ENCODE measurements around the gene ABHD17A.
"Not testable (repeated sequence)": the region's sequence is repeated elsewhere in the genome, so short reads cannot be mapped to it uniquely, and the experiment has no call there.

Gene ABHD17A

DNA sequence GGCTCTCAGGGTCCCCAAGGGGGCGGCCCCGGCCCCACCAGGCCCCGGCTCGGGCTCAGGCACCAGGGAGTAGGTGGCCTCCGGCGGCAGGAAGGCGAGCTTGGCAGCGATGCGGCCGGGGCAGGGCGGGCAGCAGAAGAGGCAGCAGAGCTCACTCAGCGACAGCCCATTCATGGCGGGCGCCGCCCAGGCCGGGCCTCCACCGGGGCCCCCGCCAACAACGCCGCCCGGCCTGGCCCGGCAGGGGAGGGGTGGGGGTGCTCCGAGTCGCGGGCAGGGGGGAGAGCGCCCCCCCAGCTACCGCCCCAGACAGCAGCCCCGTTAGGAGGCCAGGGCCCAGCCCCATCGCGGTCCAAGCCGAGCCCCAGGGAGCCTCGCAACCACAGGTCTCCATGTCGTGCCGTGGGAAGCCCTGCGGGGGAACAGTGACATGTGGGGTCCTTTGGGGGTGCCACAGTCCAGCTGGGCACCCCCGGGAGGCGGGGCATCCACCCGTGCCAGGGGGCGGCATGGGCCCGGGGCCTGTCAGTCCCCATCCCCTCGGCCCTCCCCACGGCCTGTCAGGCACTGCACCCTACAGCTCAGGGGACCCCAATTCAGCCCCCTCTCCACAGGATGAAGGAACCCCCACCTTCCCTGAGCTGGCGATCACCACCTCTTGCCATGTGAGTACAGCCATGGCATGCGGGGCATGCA, 3.8 kb downstream of the ABHD17A start:
- DNase-seq (ENCODE audit: low spot score), result not testable (repeated sequence)

DNA sequence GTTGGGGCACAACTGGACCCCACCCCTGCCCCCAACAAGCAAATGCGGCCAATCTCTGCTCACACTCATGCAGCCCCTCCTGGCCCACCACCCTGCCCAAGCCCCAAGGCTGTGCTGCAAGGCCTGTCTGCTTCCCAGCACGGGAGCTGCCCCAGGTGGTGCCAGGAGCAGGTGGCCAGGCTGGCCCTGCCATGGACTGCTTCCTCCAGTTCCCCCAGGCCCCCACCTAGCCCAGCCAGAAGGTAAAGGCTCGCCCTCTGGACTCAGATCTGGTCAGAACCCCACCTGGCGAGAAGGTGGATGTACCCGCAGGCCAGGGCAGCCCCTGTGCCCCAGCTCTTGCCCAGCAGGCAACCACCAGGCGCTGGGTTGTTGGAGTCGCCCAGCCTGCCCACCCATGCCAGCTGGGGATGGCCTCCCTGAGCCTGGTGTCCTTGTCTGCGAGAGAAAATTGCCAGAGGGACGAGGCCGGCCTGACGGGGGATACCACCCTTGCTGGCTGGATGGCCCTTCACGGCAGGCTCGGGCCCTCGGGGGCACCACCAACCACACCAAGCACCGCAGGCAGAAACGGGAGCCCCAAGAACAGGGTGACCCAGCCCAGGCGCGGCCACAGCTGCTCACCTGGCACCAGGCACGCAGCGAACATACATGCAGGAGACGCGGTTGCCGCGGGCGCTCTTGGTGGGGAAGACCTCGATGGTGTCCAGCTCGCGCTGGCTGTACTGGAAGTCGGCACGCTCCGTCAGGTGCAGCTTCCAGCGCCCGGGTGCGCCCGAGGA, 4.5 kb downstream of the ABHD17A start:
- DNase-seq (ENCODE audit: low spot score), result no peak

DNA sequence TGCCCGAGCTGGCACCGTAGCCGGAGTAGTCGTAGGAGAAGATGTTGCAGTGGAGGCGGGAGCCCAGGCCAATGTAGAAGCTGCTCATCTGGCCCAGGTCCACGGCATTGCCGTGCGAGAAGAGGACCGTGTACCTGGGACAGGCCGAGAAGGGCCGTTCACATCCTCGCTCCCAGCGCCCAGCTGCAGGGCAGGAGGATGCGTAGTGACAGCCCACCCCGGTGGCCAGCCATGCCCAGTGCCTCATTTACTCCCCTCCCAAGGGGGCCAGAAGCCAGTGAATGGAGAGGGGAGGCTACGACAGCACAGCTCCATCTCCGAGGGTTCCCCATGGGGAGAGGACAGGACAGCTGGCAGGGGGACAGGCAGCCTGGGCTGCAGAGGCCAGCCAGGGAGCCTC, 5.3 kb downstream of the ABHD17A start:
- not testable (repeated sequence) for DNase-seq (ENCODE audit: low spot score)

DNA sequence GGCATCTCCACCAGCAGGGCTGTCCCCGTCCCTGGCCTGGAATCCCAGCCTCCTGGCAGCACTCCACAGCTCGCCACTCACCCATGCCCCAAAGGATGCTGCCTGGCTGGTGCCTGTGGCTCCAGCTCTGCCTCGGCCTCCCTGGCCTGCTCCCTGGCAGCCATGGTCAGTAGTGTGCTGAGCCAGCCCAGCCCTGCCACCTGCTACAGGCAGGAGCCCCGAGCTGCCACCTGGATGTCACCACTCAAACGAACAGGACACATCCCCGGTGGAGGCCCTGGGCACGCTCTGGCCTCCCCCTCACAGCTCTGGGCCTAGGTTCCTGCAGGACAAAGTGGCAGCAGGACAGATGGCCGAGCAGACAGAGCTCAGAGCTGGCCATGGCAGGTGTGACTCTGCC, 6.7 kb downstream of the ABHD17A start:
- not testable (repeated sequence) for DNase-seq (ENCODE audit: low spot score)

DNA sequence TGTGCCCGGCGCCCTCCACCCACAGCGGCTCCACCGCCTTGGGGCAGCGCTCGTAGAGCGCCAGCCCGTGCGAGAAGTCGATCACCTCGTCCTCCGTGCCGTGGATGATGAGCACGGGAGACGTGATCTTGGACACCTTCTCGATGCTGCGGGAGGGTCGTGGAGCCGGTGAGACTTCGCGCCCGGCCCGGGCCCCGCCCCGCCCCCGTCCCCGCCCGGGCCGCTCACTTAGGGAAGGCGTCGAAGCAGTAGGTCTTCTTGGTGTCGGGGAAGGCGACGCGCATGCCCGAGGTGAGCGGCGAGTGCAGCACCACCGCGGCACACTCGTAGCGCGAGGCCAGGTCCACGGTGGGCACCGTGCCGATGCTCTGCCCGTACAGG, 8.0 kb downstream of the ABHD17A start:
- not testable (repeated sequence) for DNase-seq (ENCODE audit: low spot score)

DNA sequence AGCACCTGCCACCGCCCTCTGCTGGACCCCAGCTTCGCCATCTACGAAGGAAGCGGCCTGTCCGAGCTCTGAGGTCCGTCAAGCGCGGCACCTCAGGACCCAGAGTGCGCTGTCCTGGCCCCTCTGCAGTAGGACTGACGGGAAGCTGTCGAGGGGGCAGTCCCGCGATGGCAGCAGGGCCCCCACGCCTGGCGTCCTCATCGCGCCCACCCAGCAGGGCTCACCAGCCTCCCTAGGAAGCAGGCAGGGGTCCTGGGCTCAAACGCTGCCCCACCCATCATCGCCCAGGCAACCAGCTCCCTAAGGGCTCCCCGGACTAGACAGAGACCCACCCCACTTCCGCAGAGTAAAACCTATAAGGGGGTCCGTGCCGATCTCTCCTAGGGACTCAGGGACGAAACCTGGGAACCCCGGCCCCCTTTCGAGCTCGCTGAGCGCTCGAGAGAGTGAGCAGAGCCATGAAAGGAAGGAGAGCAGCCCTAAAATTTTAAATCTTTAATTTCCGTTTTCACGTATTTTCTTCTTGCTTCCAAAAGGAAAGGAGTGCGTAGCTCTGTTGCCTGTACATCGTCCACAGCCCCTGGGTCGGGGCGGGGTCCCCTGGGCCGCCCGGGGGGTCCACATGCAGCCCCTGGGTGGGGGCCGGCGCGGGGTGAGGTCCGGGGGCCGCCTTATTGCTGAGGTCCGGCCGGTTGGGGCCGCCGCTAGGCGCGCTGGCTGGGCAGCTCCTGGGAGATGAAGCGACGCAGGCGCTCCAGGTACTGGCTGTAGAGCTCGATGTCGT, 8.6 kb downstream of the ABHD17A start:
- not testable (repeated sequence) for DNase-seq (ENCODE audit: low spot score)

DNA sequence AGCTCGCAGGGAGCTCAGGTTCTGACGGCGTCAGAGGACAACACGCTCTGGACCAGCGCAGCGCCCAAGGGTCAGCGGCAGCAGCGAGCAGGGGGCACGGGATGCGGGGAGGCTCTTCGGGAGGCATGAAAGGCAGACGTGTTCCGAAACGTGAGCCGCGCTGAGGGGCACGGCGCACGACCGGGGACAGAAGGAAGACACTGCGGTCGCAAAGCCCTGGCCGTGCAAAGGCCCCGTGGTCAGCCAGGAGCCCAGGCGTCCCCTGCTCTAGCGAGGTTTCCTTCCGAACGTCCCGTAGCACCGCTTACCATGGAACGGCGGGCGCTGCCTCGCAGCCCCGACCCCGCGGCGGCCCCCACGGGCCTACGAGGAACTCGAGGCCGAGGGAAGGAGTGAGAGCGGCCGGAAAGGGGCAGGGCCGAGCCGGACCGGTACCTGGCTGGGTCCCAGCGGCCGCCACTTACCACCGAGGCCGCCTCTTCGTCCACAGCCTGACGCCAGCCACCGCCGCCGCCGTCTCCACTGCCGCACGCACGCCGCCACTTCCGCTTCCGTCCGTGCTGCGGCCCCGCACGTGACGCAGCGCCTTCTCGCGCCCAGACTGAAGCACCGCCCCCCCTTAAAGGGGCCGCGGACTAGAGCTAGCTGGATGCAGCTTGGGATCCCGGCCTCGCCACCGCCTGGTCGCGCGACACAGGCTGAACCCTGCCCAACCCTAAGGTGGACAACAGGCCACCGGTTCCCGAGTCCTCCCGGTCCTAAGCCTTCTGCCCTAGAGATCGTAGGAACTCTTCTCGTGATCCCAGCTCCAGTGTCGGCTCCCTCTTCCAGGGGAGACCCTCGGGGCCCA, 9.4 kb downstream of the ABHD17A start:
- DNase-seq (ENCODE audit: low spot score), result peak; percentile 80

DNA sequence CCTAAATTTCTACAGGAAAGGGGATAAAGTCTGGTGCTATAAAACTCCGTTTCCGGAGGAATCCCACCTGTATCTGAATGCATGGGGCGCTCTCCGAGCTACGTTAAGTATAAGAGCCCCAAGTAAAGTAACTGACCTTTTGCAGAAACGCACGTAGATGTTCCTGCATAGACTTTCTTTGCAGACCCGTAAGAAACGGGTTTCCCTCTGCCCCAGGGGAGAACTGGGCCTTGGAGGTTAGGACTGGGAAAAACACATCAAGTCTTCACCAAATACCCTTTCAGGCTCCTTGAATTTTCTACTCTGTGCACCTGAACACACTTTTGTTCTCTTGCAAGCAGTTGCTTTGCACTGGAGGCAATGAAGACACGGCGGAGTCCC, 10.0 kb downstream of the ABHD17A start:
- DNase-seq (ENCODE audit: low spot score), result not testable (repeated sequence)

DNA sequence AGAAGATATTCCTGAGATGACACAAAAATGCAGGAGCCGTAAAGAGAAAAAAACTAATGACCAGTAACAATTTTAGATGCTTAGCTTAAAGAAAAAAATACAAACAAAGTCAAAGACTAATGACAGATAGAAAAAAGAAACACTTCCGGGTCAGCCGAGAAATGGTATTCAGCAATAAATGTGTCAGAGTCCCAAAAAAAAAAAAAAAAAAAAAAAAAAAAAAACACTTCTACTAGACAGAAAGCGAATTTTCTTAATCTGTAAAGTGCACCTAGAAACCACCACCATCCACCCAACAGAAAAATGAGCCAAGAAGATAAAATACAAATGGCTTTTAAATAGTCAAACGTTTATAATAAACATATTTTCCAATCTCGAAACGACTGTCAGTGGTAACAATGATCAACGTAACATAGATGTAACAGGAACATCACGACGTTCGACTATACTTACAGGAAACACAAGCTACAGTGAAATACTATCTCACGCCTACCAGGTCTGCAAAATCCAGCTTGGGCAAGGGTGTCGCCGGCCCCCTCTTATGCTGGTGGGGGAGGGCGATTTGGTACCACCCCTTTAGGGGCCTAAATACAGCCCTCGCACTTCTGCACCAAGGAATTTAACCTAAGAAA, 10.6 kb downstream of the ABHD17A start:
- DNase-seq (ENCODE audit: low spot score), result no peak

DNA sequence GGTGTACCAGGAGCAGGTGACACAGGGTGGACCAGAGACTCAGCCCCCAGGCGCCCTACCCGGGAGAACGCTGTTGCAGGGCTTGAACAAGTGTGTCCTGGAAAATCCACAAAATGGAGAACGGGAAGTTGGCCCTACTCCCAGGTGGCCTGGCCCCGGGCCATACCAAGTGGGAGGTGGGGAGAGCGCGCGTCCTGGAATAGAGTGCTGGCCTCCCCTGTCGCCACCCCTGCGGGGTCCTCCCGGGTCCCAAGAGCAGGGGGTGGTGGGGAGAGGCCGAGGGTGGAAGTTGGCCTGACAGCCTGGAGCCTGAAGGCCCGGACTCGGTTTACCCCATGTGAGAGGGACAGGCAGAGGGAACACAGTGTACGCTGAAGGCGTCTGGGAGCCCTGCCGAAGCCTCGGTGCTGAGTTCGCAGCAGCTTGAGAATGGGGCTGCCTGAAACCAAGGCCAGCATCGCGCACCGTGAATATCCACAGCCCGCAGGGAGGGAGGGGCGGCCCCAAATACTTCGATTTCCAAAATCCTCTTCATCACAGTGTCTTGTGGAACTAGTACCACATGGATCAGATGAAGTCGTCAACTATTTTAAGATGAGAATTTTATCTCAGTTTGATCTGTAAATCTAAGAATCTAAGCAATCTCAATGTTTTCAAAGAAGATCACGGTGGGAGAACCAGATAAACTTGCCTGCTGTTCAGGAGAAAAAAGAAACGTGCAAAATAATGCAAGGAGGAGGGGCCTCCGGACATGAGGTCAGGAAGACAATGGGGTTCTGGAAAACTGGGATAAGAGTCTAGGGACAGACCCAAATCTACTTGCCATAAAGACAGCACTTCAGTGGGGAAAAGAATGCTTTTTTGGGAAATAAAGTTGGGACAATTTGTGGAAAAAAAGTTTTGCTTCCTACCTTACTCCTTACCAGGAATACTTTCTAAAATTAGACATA, 11.5 kb downstream of the ABHD17A start:
- no peak for DNase-seq (ENCODE audit: low spot score)

DNA sequence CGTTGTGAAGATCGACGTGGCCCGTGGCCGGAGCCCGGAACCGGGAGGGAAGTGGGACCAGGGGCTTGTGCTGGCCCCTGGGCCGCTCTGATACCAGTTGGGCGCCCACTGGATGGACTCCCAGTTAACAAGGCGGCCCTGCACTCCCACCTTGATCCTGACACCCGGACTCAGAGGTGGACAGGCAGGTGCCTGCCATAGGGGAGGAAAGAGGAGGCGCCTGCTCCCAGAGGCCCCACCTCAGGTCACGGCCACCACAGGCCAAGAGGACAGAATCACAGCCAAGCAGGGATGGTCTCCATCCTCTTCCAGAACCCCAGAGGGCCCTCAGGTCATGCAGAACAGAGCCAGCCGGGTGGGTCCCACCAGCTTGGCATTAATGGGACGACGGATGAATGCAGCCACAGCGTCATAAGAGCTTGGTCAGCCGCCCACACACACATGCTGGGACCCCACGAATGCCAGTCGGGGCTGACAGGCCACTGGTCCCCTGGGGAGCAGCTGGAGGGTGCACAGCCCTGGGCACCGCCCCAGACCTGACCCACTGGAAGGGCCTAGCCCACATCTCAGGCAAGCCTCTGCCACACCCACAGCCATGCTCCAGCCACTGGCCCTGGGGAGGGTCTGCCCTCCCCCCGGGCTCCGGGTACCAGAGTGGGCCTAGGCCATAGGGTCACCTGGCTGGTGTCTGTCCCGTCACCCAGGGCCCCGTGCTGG, 12.3 kb downstream of the ABHD17A start:
- no peak for DNase-seq (ENCODE audit: low spot score)

DNA sequence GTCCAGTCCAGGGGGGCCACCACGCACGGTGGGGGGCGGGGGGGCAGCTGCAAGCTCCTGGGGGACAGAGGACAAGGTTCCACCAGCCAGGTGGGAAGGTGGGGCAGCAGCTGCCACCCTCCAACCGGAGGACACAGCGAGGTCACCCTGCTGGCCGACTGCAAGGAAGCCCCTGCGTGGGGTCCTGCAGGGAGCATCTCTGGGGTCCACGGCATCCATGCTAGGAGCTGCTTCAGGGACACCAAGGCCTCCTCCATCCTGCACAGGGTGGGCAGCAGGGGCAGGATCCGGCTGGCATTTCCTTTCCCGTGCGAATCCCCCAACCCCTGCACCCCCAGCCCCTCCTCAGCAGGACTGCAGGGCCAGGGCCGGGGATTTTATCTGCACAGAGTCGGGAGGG, 13.7 kb downstream of the ABHD17A start:
- no peak for DNase-seq (ENCODE audit: low spot score)

DNA sequence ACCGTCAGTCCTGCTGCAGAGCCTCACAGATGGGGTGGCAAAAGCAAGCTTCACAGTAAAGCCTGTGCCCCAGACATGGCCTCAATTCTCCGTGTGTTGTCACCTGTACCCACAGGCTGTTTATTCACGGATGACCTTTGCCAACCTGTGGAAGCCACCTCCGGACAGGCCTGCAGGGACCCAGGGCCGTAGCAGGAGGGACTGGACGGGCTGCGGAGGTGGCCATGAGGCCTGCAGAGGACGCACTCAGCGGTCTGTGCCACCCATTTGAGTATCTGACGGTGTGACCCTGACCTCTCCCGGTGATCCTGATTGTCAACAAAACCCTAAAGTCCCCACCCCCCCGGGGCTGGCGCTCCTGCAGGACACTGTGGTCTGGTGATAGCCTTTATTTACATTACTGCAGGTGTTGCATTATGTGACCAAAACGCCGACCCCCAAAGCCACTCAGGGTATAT, 14.1 kb downstream of the ABHD17A start:
- DNase-seq (ENCODE audit: low spot score), result no peak

DNA sequence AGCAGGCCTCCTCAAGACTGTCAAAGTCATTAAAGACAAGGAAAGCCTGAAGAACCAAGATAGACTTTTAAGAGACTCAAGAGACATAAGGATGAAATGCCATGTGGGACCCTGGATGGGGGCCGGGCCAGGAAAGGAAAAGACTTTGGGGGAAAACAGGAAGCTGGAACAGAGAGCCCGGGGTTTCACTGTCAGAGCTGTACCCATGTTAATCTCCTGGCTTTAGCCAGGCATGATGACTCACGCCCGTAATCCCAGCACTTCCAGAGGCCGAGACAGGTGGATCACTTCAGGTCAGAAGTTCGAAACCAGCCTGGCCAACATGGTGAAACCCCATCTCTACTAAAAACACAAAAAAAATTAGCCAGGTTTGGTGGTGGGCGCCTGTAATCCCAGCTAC, 16.3 kb downstream of the ABHD17A start:
- no peak for DNase-seq (ENCODE audit: low spot score)

DNA sequence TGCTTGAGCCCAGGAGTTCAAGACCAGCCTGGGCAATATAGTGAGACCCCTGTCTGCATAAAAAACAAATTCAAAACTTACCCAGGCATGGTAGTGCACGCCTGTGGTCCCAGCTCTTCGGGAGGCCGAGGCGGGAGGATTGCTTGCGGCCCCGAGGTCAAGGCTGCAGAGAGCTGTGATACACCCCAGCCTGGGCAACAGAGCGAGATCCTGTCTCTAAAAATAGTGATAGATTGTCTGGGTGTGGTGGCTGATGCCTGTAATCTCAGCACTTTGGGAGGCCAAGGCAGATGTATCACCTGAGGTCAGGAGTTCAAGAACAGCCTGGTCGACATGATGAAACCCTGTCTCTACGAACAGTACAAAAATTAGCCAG, 18.0 kb downstream of the ABHD17A start:
- DNase-seq (ENCODE audit: low spot score), result no peak

DNA sequence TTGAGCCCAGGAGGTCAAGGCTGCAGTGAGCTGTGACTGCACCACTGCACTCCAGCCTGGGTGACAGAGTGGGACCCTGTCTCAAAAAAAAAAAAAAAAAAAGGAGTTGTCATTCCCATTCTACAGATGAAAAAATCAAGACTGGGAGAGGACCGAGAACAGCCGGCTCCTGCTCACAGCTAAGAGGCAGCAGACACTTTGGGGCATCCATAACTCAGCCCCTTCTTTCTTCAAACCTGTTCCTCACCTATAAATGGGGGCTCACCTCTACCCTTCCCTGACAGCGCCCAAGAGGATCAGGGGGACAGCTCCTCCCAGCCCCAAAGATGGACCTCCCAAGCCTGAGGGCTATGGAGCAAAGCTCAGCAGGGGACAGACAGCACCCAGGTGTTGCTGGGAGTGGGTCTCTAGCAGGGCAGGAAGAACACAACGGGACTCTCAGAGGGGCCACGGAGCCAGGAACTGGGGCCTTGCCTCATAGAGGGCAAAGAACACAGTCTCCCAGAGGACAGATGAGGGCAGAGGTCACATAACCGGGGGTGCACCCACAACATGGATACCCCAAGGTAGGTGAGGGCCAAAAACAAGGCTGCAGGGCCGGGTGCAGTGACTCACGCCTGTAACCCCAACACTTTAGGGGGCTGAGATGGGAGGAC, 18.5 kb downstream of the ABHD17A start:
- DNase-seq (ENCODE audit: low spot score), result no peak

DNA sequence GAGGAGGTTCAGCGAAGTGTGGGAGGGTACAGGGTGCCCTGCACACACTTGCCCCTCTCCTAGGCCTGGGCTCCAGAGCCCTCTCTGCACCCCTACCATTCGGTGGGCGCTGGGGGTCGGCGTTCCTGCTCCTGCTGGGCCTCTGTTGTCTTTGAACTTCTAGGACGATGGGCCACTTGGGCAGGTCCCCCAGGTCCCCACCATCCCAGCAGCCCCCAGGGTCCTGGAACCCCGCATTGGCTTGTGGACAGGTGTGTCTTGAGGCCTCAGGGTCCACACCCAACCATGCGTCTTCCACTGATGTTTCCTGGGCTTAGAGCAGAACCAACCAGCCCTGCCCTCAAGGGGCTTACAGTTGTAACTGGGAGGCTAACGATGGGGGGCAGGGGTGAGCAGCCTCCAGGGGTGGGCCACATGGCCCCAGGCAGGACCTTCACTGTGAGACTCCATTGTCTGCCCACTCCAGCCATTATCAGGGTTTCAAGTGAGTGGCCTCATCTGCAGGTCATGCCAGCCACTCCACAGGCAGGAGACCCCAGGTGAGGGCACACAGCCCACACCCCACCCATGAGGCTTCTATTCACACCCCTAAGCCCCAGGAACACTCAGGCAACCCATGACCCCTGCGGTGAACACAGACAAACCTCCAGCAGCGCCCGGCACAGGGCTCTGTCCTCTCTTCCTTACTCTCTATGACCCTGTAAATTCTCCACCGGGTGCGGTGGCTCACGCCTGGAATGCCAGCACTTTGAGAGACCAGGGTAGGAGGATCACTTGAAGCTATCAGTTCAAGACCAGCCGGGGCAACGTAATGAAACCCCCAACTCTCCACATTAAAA, 19.9 kb downstream of the ABHD17A start:
- DNase-seq (ENCODE audit: low spot score), result no peak

All from SW480 (cell line).